Glutamatergic neuron (in vitro differentiated cells): Measurements from ENCODE around the gene VSIG10. TPM values are rescaled to one million over a fixed set of nuclear protein-coding genes. Genes with fewer than 3 reads are reported as not detected.

Source experiments
- DNase-seq: peaks from one replicate; pipeline ENCODE4 v3.0.0; 2022
- H3K27ac Mint-ChIP-seq: one replicate; pipeline ENCODE4 v1.8.0; 2020; ENCODE audit warnings: mild to moderate bottlenecking, mixed read lengths, inconsistent platforms; ENCODE audit not compliant: unreplicated experiment
- H3K27me3 Mint-ChIP-seq: one replicate; pipeline ENCODE4 v1.8.0; 2020; ENCODE audit warnings: mild to moderate bottlenecking, moderate library complexity, mixed read lengths, inconsistent platforms; ENCODE audit not compliant: unreplicated experiment
- H3K36me3 Mint-ChIP-seq: one replicate; pipeline ENCODE4 v1.8.0; 2020; ENCODE audit warnings: mild to moderate bottlenecking, mixed read lengths, inconsistent platforms; ENCODE audit not compliant: unreplicated experiment
- H3K4me1 Mint-ChIP-seq: one replicate; pipeline ENCODE4 v1.8.0; 2020; ENCODE audit warnings: mild to moderate bottlenecking, low read depth, mixed read lengths, inconsistent platforms; ENCODE audit not compliant: unreplicated experiment
- H3K4me3 Mint-ChIP-seq: one replicate; pipeline ENCODE4 v1.8.0; 2020; ENCODE audit warnings: mild to moderate bottlenecking, mixed read lengths, inconsistent platforms; ENCODE audit not compliant: unreplicated experiment
- H3K9me3 Mint-ChIP-seq: one replicate; pipeline ENCODE4 v1.8.0; 2020; ENCODE audit warnings: mild to moderate bottlenecking, moderate library complexity, mixed read lengths, inconsistent platforms; ENCODE audit not compliant: unreplicated experiment
- long read RNA-seq: library from polyadenylated mRNA; unstranded; transcript quantifications from one replicate; pipeline ENCODE4 v2.0.0, GENCODE V29; 2020; ENCODE audit not compliant: unreplicated experiment
- total RNA-seq: library from RNA; stranded (reverse); fragmentation: NEBNext Ultra II Directional; extraction: Animal tissue kit (Norgen Biotek cat#: 25700); gene quantifications from one replicate; pipeline ENCODE4 v1.2.1, GENCODE V29; 2021; ENCODE audit not compliant: unreplicated experiment
- TF ChIP-seq, protein P1 (sequence below): fragments of 200-600 bp; sonication (generic); IDR thresholded peaks from one replicate; pipeline ENCODE4 v1.5.0; 2021; ENCODE audit not compliant: partially characterized antibody, unreplicated experiment

The VSIG10 gene, protein sequence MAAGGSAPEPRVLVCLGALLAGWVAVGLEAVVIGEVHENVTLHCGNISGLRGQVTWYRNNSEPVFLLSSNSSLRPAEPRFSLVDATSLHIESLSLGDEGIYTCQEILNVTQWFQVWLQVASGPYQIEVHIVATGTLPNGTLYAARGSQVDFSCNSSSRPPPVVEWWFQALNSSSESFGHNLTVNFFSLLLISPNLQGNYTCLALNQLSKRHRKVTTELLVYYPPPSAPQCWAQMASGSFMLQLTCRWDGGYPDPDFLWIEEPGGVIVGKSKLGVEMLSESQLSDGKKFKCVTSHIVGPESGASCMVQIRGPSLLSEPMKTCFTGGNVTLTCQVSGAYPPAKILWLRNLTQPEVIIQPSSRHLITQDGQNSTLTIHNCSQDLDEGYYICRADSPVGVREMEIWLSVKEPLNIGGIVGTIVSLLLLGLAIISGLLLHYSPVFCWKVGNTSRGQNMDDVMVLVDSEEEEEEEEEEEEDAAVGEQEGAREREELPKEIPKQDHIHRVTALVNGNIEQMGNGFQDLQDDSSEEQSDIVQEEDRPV
- total RNA-seq: 13.3 TPM
- long read RNA-seq, partial matches to known transcripts: 0 of 3 reads
- long read RNA-seq, other reads (novel, unspliced or antisense): 1 of 3 reads

DNA sequence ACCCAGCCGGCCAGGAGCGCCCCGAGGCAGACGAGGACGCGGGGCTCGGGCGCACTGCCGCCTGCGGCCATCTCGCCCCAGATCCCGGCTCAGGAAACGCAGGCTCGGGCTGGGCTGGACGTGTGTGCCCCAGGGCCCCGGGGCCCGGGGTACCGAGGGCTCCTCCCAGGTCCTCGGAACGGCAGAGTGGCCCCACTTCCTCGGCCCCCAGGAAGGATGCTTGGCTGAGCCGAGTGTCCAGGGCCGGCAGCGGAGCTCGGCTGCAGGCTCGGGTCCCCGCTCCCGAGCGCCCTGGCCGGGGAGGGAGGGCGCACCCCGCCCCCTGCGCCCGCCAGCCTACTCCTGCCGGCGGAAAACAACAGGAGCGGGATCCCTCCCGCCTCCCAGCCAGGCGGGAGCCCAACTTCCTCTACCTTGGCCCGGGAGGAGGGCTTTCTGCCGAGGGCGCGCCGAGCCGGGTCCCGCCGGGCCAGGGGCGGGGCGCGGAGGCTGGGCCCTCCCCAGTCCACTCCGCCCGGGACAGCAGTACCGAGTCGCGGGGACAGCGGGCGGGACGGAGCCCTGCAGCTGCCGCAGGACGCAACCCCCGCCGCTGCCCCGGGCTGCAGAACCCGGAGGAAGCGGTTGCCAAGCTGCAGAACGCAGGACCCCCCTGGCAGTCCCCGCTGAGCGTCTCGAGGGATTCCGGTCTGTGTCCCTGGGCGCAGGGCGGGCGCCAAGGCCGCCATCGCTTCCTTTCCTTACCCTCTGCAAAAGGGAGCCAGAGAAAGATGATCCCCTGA lies at the start of gene VSIG10:
TSS of gene VSIG10 (minus strand) at position 411 of the 782 bp plus-strand sequence. CDS start at position 71, 340 bp downstream.
- TF ChIP-seq, protein P1, sequence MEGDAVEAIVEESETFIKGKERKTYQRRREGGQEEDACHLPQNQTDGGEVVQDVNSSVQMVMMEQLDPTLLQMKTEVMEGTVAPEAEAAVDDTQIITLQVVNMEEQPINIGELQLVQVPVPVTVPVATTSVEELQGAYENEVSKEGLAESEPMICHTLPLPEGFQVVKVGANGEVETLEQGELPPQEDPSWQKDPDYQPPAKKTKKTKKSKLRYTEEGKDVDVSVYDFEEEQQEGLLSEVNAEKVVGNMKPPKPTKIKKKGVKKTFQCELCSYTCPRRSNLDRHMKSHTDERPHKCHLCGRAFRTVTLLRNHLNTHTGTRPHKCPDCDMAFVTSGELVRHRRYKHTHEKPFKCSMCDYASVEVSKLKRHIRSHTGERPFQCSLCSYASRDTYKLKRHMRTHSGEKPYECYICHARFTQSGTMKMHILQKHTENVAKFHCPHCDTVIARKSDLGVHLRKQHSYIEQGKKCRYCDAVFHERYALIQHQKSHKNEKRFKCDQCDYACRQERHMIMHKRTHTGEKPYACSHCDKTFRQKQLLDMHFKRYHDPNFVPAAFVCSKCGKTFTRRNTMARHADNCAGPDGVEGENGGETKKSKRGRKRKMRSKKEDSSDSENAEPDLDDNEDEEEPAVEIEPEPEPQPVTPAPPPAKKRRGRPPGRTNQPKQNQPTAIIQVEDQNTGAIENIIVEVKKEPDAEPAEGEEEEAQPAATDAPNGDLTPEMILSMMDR: no peak

DNA sequence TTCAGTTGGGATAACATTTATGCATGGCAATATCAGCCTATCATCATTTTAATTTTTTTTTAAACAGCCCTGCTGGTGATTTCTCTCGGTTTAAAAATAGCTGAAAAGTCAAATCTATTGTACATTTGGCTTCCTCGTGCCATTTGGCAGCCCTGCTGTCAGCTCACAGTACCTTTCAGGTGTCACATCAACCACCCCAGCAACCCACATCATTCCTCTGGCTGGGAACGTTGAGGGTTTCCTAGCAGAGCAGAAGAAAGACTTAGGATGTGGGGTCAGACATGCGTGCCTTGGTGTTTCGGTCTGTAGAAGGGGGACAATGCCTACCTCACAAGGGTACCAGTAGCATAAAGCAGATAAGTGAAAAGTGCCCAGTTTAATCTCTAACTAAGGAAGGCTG lies 47.9 kb upstream of the VSIG10 start:
- no peak for DNase-seq
- H3K9me3 Mint-ChIP-seq: no peaks in the 10 kb centered on the region
- no peaks in the 10 kb centered on the region for H3K27me3 Mint-ChIP-seq
- TF ChIP-seq, protein P1: no peak
- H3K27ac Mint-ChIP-seq: no peak overlapping the region
- peaks cover 2% of the 10 kb centered on the region for H3K4me1 Mint-ChIP-seq
- no peaks in the 10 kb centered on the region for H3K36me3 Mint-ChIP-seq
- H3K4me3 Mint-ChIP-seq: no peak overlapping the region

More for the DNA sequence above, at the start of gene VSIG10:
- Mint-ChIP-seq H3K36me3 (no peaks in the 10 kb centered on the region), H3K9me3 (peaks cover 4% of the 10 kb centered on the region), H3K27me3 (peaks cover 7% of the 10 kb centered on the region), H3K4me3 (peak within 1 kb of the TSS; percentile 94), H3K27ac (peak within 1 kb of the TSS; percentile 78), H3K4me1 (peaks cover 3% of the 10 kb centered on the region)
- DNase-seq: peak; percentile 71

DNA sequence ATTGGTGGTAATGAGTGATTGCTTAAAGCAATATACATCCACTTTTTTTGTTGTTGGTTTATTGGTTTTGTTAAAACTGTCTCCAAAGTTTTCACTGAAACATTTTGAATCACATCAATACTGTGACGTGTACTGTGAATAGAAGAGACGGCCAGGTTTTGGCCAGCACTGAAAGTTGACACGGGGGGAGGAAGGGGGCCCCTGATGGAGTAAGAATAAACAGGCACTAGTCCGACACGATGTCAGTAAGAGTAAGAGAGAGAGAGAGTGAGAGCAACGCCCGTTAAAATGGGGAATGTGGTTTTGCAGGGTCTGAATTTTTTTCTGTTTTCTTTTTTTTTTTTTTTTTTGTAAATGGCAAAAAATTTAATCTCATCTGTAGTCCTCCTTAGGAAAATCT lies 46.8 kb upstream of the VSIG10 start:
- no peak for DNase-seq
- H3K9me3 Mint-ChIP-seq: no peaks in the 10 kb centered on the region

DNA sequence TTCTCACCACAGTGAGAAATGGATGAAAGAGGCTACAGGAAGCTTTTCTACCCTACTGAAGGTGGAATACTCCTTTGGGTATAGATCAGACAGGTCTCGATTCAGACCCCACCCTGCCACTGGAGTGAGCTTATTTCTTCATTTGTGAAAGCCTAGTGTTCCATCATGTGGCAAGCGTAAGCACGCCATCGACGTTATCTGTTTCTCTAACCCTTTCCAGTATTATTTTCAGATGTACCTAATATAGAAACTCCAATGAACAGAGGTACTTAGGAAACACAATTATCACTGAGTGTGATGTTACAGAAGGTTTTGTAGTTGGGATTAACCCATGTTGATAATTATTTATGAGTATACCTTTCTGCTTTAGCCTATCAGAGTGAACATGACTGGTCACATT lies 44.5 kb upstream of the VSIG10 start:
- DNase-seq: no peak
- H3K4me1 Mint-ChIP-seq: peaks cover 8% of the 10 kb centered on the region
- no peaks in the 10 kb centered on the region for H3K9me3 Mint-ChIP-seq
- TF ChIP-seq, protein P1: no peak
- H3K27me3 Mint-ChIP-seq: peaks cover 3% of the 10 kb centered on the region
- no peaks in the 10 kb centered on the region for H3K36me3 Mint-ChIP-seq
- no peak overlapping the region for H3K27ac Mint-ChIP-seq
- no peak overlapping the region for H3K4me3 Mint-ChIP-seq

More for the DNA sequence above, 46.8 kb upstream of the VSIG10 start:
- Mint-ChIP-seq H3K36me3 (no peaks in the 10 kb centered on the region), H3K27ac (no peak overlapping the region), H3K27me3 (no peaks in the 10 kb centered on the region), H3K4me3 (no peak overlapping the region), H3K4me1 (peaks cover 2% of the 10 kb centered on the region)
- TF ChIP-seq, protein P1: no peak
